Neuronal stem cell (in vitro differentiated cells): ENCODE results near the gene FHIT.

Source experiments
- DNase-seq: peaks from one replicate; pipeline ENCODE4 v3.0.0-alpha.2; 2013; ENCODE audit warnings: low spot score
- H2AFZ ChIP-seq: one replicate; pipeline ENCODE4 v1.6.1; 2013; ENCODE audit warnings: mild to moderate bottlenecking, low read length, inconsistent platforms
- H2AK5ac ChIP-seq: 2 replicates; pipeline ENCODE4 v1.6.1; 2013; ENCODE audit warnings: low read depth, mild to moderate bottlenecking, inconsistent platforms, low read length, moderate library complexity, mixed read lengths
- H2BK120ac ChIP-seq: 2 replicates; pipeline ENCODE4 v1.6.1; 2013; ENCODE audit warnings: low read depth, mild to moderate bottlenecking, inconsistent platforms, low read length, moderate library complexity, mixed read lengths
- H2BK12ac ChIP-seq: one replicate; pipeline ENCODE4 v1.6.1; 2013; ENCODE audit warnings: low read length, inconsistent platforms
- H2BK15ac ChIP-seq: 2 replicates; pipeline ENCODE4 v1.6.1; 2013; ENCODE audit warnings: mild to moderate bottlenecking, low read length, inconsistent platforms, mixed read lengths
- H2BK5ac ChIP-seq: one replicate; pipeline ENCODE4 v1.6.1; 2013; ENCODE audit warnings: inconsistent platforms, mild to moderate bottlenecking, low read length, moderate library complexity
- H3K14ac ChIP-seq: one replicate; pipeline ENCODE4 v1.6.1; 2013; ENCODE audit warnings: low read length, inconsistent platforms
- H3K18ac ChIP-seq: 2 replicates; pipeline ENCODE4 v1.6.1; 2013; ENCODE audit warnings: low read length, inconsistent platforms
- H3K23ac ChIP-seq: 2 replicates; pipeline ENCODE4 v1.6.1; 2013; ENCODE audit warnings: low read depth, mild to moderate bottlenecking, mixed read lengths, low read length, inconsistent platforms; ENCODE audit not compliant: poor library complexity
- H3K27ac ChIP-seq: replicated peaks from 3 replicates; pipeline ENCODE4 v1.5.1; 2013; ENCODE audit warnings: low read length, inconsistent platforms
- H3K27me3 ChIP-seq, 3 experiments: 2 replicates each; pipeline ENCODE4 v1.6.1; 2013; ENCODE audit warnings: low read length in 3 of 3, mild to moderate bottlenecking in 2 of 3, inconsistent platforms in 1 of 3, low read depth in 1 of 3, mixed read lengths in 1 of 3, moderate library complexity in 1 of 3; ENCODE audit not compliant: control insufficient read depth in 3 of 3, insufficient read depth in 3 of 3
- H3K36me3 ChIP-seq, 2 donors: replicated peaks in 1 of 2; 2 replicates each; pipeline ENCODE4 v1.6.1; 2013; ENCODE audit warnings: low read length in 2 of 2; ENCODE audit not compliant: control insufficient read depth in 2 of 2, insufficient read depth in 2 of 2
- H3K4ac ChIP-seq: 2 replicates; pipeline ENCODE4 v1.6.1; 2013; ENCODE audit warnings: inconsistent platforms, mild to moderate bottlenecking, low read length, moderate library complexity
- H3K4me1 ChIP-seq, 2 donors: 1 replicate in 1 of 2; 2 replicates in 1 of 2; pipeline ENCODE4 v1.6.1; 2013; ENCODE audit warnings: low read length in 2 of 2, low read depth in 1 of 2; ENCODE audit not compliant: control insufficient read depth in 2 of 2, insufficient read depth in 1 of 2
- H3K4me2 ChIP-seq: one replicate; pipeline ENCODE4 v1.6.1; 2013; ENCODE audit warnings: mild to moderate bottlenecking, low read length, inconsistent platforms; ENCODE audit not compliant: insufficient read depth, poor library complexity, severe bottlenecking
- H3K4me3 ChIP-seq, 2 donors: 2 replicates each; pipeline ENCODE4 v1.5.1; 2013; ENCODE audit warnings: low read length in 2 of 2, mild to moderate bottlenecking in 2 of 2, inconsistent platforms in 1 of 2, moderate library complexity in 1 of 2
- H3K79me1 ChIP-seq: one replicate; pipeline ENCODE4 v1.6.1; 2013; ENCODE audit warnings: low read depth, mild to moderate bottlenecking, inconsistent platforms, low read length, moderate library complexity
- H3K9ac ChIP-seq: one replicate; pipeline ENCODE4 v1.6.1; 2013; ENCODE audit warnings: mild to moderate bottlenecking, low read depth, low read length, inconsistent platforms; ENCODE audit not compliant: poor library complexity
- H3K9me3 ChIP-seq, 2 donors: replicated peaks in 1 of 2; 2 replicates each; pipeline versions ENCODE3 to v1.6.1; 2013; ENCODE audit warnings: low read length in 2 of 2, mild to moderate bottlenecking in 2 of 2, inconsistent platforms in 1 of 2, low read depth in 1 of 2, mixed read lengths in 1 of 2, moderate library complexity in 1 of 2; ENCODE audit not compliant: control insufficient read depth in 2 of 2, insufficient read depth in 1 of 2
- H4K8ac ChIP-seq: one replicate; pipeline ENCODE4 v1.6.1; 2013; ENCODE audit warnings: low read depth, mild to moderate bottlenecking, inconsistent platforms, low read length, moderate library complexity
- H4K91ac ChIP-seq: one replicate; pipeline ENCODE4 v1.6.1; 2013; ENCODE audit warnings: low read length, low read depth, mild to moderate bottlenecking, inconsistent platforms; ENCODE audit not compliant: poor library complexity
- WGBS, 2 donors: extraction: QIAGEN DNeasy Blood & Tissue Kit; methylation state at CpG; one replicate each; pipeline ENCODE4 v1.1.7; 2013; ENCODE audit warnings: missing lambda C conversion rate in 2 of 2, mixed read lengths in 1 of 2; ENCODE audit not compliant: insufficient read length in 2 of 2, insufficient replicate concordance in 1 of 2; ENCODE audit errors: extremely low coverage in 2 of 2; 5-methylcytosine and 5-hydroxymethylcytosine counted together

FHIT gene

GRCh38 chr3:59876533-59877062 is 1374.7 kb downstream of the FHIT start:
- H3K27ac ChIP-seq: no peak overlapping the region
- no peak overlapping the region for H4K91ac ChIP-seq
- no peaks in the 10 kb centered on the region for H3K36me3 ChIP-seq
- no peak overlapping the region for H2BK120ac ChIP-seq
- no peak overlapping the region for H3K4ac ChIP-seq
- no peak overlapping the region for H2BK15ac ChIP-seq
- no peak overlapping the region for H2AFZ ChIP-seq
- no CpG with 5 or more reads among the region's 2 CpGs for WGBS, 2 donors
- no peak overlapping the region for H2AK5ac ChIP-seq
- H3K14ac ChIP-seq: no peak overlapping the region
- no peak overlapping the region for H2BK12ac ChIP-seq
- no peaks in the 10 kb centered on the region for H3K79me1 ChIP-seq
- no peak overlapping the region for H3K4me3 ChIP-seq
- no peak for DNase-seq
- no peak overlapping the region for H2BK5ac ChIP-seq
- no peaks in the 10 kb centered on the region for H3K9me3 ChIP-seq
- no peak overlapping the region for H3K18ac ChIP-seq
- H3K9ac ChIP-seq: no peak overlapping the region
- H3K27me3 ChIP-seq: no peaks in the 10 kb centered on the region
- no peak overlapping the region for H4K8ac ChIP-seq
- no peak overlapping the region for H3K23ac ChIP-seq
- no peak overlapping the region for H3K4me2 ChIP-seq
- peaks cover 0 to 3% of the 10 kb centered on the region in 2 donors for H3K4me1 ChIP-seq

- no peaks in the 10 kb centered on the region for H3K9me3 ChIP-seq
These were observed 1377.5 kb downstream of the FHIT start for GRCh38 chr3:59873576-59874230.

GRCh38 chr3:59872128-59872527 is 1379.1 kb downstream of the FHIT start:
- no peak overlapping the region for H2BK5ac ChIP-seq
- no peak overlapping the region for H2AK5ac ChIP-seq
- H3K4me1 ChIP-seq: peaks cover 0 to 3% of the 10 kb centered on the region in 2 donors
- no peak overlapping the region for H2AFZ ChIP-seq
- H3K9ac ChIP-seq: no peak overlapping the region
- H4K8ac ChIP-seq: no peak overlapping the region
- H3K27ac ChIP-seq: no peak overlapping the region
- no peak overlapping the region for H2BK15ac ChIP-seq
- no peak overlapping the region for H3K4ac ChIP-seq
- DNase-seq: no peak
- no peaks in the 10 kb centered on the region for H3K79me1 ChIP-seq
- no peak overlapping the region for H4K91ac ChIP-seq
- H3K14ac ChIP-seq: no peak overlapping the region
- H3K36me3 ChIP-seq: no peaks in the 10 kb centered on the region
- no peaks in the 10 kb centered on the region for H3K27me3 ChIP-seq
- H2BK12ac ChIP-seq: no peak overlapping the region
- H3K18ac ChIP-seq: no peak overlapping the region
- H3K4me3 ChIP-seq: no peak overlapping the region
- no peak overlapping the region for H3K23ac ChIP-seq
- WGBS, 2 donors: no CpG with 5 or more reads among the region's 3 CpGs
- H3K9me3 ChIP-seq: no peaks in the 10 kb centered on the region
- no peak overlapping the region for H3K4me2 ChIP-seq
- no peak overlapping the region for H2BK120ac ChIP-seq

More at GRCh38 chr3:59873576-59874230, 1377.5 kb downstream of the FHIT start:
- no CpG with 5 or more reads among the region's 8 CpGs for WGBS, 2 donors
- Histone ChIP-seq H2AFZ (no peak overlapping the region), H2BK12ac (no peak overlapping the region), H3K79me1 (no peaks in the 10 kb centered on the region), H3K14ac (no peak overlapping the region), H2AK5ac (no peak overlapping the region), H3K4me2 (no peak overlapping the region), H3K27ac (no peak overlapping the region), H4K91ac (no peak overlapping the region), H3K23ac (no peak overlapping the region), H4K8ac (no peak overlapping the region), H2BK5ac (no peak overlapping the region), H3K4me1 (peaks cover 0 to 3% of the 10 kb centered on the region in 2 donors), H3K4ac (no peak overlapping the region), H3K27me3 (no peaks in the 10 kb centered on the region), H3K36me3 (no peaks in the 10 kb centered on the region), H2BK15ac (no peak overlapping the region), H3K18ac (no peak overlapping the region), H2BK120ac (no peak overlapping the region), H3K4me3 (no peak overlapping the region), H3K9ac (no peak overlapping the region)
- DNase-seq: no peak

GRCh38 chr3:59867185-59868002 is 1383.9 kb downstream of the FHIT start:
- Histone ChIP-seq H3K9me3 (no peaks in the 10 kb centered on the region), H3K36me3 (no peaks in the 10 kb centered on the region), H3K27ac (no peak overlapping the region), H3K23ac (no peak overlapping the region), H2BK12ac (no peak overlapping the region), H2AK5ac (no peak overlapping the region), H2BK15ac (no peak overlapping the region), H4K91ac (no peak overlapping the region), H3K4ac (no peak overlapping the region), H3K4me3 (no peak overlapping the region), H3K4me2 (no peak overlapping the region), H2AFZ (no peak overlapping the region), H3K9ac (no peak overlapping the region), H2BK120ac (no peak overlapping the region), H4K8ac (no peak overlapping the region), H3K27me3 (no peaks in the 10 kb centered on the region), H3K14ac (no peak overlapping the region), H3K79me1 (no peaks in the 10 kb centered on the region), H3K18ac (no peak overlapping the region), H3K4me1 (peaks cover 0 to 10% of the 10 kb centered on the region in 2 donors), H2BK5ac (no peak overlapping the region)
- DNase-seq: no peak
- no CpG with 5 or more reads among the region's 3 CpGs for WGBS, 2 donors
